Muscle of back (tissue), 11 donors: ENCODE measurements around the gene CCL5. TPM values are rescaled to one million over a fixed set of nuclear protein-coding genes. Genes with fewer than 3 reads are reported as not detected.
A peak's percentile ranks its signal among the peaks of the same experiment; 100 is the strongest.

Experiments
- DNase-seq, 3 donors: peaks; one replicate each; pipeline versions ENCODE4 v3.0.0 to v3.0.0-alpha.2; 2013
- polyA plus RNA-seq, 10 donors: library from polyadenylated mRNA; unstranded; fragments of 120-200 nt; gene quantifications; one replicate each; pipeline ENCODE4 v1.2.1, GENCODE V29; 2013; ENCODE audit not compliant: insufficient read length in 10 of 10

The CCL5 gene
- polyA plus RNA-seq, 10 donors, result 0.41 to 7.3 (median 1.2) TPM

DNA sequence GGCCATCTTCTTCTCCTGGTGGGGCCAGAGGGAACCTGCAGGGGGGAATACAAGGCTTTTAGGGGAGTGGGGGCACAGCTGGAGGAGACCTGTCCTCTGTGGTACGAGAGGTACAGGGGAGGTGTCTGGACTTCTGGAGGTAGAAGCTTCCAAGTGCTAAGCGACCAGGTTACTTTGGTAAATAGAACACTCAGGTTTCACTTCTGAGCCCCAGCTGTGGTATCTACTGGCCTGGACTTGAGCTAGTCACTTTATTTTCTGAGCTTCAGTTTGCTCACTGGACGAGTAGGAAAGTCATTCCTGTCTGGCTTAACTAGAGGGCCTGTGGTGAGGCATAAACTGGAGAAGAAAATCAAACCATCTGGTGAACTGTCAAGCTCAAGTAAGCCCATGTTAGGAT lies 11.4 kb downstream of the CCL5 start, which contains the start of gene HEATR9:
HEATR9 (minus strand) TSS at position 155 of the 400 bp plus-strand sequence; CDS start at position 6, 149 bp downstream.
- DNase-seq, result no peak

DNA sequence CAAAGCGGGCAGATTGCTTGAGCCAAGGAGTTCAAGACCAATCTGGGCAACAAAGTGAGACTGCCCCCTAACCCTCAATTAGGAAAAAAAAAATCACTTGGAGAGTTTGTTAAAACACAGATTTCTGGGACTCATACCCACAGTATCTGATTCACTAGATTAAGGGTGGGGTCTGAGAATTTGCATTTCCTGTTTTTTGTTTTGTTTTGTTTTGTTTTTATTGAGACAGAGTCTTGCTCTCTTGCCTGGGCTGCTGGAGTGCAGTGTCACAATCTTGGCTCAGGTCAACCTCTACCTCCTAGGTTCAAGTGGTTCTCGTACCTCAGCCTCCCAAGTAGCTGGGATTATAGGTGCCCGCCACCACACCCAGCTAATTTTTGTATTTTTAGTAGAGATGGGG lies 12.6 kb downstream of the CCL5 start:
- no peak for DNase-seq

GRCh38 chr17:35866341-35866950 lies 13.7 kb downstream of the CCL5 start:
- no peak for DNase-seq

DNA sequence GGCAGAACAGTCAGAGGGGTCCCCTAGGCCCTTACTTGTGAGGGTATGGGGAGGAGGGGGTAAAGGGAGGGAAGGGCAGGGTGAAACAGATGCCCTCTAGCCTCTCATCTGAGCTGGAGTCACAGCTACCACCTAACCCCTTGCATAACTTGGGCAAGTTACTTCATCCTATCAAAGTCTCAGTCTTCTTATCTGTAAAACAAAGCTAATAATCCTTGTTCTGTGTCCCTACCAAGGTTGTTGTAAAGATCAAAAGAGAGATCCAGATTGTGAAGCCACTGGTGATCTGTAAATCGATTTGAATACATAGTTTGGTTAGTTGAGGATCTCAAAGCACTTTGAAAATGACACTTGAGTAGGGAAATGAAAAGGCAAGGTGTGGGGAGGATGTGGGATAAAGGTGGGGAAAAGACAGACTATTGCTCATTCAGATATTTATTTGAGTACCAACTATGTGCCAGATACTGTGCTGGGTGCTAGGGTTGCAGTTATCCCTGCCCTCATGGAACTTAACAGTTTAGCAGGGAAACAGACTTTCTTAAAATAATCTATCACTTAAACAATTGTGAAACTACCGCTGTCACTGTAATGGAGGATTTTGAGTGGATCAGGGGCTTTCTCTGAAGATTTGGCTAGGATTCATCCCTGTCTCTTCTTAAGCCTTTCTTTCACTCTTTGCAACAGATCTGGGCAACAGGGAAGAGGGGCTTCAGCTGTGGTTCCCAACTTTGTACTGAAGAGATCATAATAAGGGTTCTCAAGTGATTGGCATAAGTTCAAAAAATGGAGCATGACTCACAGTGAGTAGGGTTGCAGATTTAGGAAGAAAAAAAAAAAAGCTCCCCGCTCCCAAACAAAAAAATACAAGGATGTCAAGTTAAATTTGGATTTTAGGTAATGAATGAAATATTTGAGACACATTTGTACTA lies 14.5 kb downstream of the CCL5 start:
- DNase-seq, result peak in 1 of 3 donors; percentile 9

DNA sequence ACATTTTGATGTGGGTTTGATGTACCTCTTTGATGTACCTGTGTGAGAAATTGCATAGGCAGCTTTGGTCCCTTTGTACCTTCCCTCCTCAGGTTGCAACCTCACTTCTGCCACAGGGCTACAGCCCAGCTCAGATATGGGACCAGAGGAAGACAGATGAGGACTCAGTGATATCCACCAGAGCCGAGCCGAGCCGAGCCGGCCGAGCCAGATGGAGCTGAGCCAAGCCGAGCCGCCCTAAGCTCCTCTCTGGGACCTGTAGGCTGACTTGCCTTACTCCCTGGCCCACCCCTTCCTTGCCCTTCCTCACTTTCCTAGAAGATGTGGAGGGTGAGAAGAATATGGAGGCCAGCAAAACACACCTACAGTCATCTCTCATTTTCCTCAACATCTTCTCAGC lies 15.3 kb downstream of the CCL5 start:
- DNase-seq, result no peak

- no peak for DNase-seq
Observed at GRCh38 chr17:35856603-35857002, 23.6 kb downstream of the CCL5 start.

DNA sequence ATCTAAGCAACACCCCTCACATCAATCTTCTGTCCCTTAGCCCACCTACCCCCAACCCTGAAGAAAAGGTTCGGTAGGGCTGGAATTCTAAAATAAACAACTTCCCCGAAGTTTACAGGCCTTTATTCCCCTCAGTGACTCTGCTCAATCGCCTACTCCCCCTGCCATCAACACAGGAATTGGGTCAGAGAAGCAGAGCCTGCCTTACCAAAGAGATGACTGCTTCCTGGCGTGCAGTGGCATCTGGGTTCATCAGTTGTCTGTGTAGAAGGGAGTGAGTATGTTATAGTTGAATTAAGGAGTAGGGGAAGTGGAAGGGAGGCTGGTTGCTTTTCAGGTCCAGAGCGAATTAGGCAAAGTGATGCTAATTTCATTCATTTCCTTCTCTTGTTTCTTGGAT lies 24.2 kb downstream of the CCL5 start:
- DNase-seq, result no peak

DNA sequence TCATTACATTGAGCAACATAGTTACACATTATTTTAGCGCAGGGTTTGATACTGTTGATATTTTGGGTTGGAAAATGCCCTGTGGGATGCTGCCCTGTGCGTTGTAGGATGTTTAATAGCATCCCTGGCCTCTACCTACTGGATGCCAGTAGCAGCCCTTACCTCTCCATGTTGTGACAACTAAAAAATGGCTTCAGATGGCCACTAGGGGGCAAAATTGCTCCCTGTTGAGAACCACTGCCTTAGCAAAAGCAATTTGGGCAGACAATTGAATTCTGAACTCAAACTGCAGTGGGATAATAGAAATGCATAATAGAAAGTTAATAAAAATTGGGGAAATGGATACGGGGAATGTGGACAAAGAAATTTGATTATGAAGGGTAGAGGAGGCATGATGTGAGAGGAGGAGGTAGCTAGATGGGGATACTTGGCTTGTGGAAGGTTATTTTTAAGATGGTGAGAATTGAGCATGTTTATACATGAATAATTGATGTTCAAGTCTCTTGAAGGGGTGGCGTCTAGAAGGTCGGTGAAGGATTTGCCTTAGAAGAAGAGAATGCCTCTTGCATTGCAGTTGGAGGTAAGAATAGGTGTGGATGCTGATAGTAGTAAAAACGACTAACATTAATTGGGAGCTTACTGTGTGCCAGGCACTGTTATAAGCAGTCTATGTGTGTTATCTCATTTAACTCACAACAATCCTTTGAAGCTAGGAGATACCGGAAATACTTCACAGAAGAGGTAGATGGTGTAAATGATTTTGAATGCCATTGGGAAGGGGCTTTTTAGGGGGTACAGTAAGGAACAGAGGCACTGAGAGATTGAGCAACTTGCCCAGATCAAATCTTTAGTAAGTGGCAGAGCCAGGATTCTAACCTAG lies 30.5 kb downstream of the CCL5 start:
- DNase-seq, result peak; percentile 30 to 61 (median 39)

DNA sequence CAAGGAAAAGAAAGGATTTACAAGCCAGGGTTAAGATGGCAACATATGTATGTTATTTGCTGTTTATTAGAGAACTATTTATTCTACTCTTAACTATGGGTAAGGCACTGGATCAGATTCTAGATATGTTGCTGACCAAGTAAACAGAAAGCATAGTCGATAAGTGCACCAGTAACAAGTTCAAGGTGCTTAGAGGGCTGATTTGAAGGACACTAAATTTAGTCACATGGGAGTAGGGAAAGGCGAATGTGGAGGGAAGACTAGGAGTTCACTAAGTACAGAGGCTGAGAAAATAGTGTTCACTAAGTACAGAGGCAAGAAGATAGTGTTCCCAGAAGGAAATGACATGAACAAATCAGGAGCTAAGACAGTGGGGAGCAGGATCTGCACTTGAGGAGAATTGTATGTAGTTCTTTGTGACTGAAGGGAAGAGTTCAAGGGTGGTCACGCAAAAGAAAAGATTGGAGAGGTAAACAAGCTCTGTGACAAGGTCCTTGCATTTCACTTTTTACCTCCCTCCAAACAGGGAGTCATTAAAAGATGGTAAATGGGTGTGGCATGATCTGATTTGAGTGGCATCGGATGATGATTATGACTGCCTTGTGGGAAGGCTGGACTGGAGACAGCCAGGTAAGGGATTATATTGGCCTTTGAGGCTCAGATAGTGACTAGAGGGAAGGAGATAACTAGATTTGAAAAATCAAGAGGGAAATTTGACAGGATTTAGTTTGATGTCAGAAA lies 32.4 kb downstream of the CCL5 start:
- no peak for DNase-seq

DNA sequence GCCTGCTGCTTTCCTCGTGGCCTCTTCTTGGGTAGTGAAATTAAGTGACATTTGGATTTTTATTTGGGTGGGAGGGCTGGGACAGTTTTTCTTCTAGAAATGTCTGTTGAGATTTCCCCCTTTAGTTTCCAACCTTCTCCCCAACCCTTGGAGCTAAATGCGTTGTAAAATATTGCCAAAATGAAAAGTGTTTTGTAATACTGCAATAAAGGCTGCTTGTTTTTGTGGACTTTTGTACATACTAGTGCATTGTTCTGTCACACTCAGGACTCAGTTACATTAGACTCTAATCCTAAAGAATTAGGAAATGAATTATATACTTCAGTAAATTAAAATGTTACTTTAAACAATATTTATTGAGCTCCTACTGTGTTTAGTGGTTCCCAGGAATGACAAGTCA lies 33.2 kb downstream of the CCL5 start:
- DNase-seq, result no peak

- DNase-seq, result no peak
Observed at GRCh38 chr17:35846055-35846809, 33.9 kb downstream of the CCL5 start.

GRCh38 chr17:35844547-35844946 lies 35.6 kb downstream of the CCL5 start:
- no peak for DNase-seq

DNA sequence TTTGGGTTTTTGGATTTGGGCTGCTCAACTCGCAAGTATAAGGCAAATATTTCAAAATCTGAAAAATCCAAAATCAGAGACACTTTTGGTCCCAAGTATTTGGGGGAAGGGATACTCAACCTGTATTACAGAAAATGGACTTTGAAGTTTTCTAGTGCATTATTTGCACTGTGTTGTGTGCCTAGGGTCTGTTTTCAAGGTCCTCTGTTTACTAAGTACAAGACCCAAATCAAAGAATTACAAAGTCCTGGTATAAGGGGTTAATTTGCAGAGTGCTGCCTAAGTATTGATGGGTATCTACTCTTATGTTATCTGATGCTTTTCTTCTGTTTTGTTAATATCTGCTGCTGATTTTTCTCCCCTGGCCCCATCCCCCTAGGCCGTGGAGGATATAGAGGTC lies 36.5 kb downstream of the CCL5 start:
- no peak for DNase-seq

DNA sequence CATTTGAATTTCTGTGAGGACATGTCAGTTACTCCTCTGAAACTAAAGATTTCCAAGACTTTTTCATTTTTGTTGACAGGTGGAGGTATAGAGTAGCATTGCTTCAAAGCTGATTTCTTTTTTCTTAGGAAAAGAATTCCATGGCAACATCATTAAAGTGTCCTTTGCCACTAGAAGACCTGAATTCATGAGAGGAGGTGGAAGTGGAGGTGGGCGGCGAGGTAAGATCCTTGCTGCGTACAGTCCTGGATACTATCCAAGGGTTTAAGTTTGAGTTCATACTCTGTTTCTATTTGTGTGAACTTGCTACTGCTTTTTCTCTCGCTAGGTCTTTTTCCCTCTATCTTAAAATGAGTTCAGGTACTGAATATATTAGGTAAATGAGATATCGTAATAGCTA lies 37.9 kb downstream of the CCL5 start:
- no peak for DNase-seq

GRCh38 chr17:35841505-35841904 lies 38.7 kb downstream of the CCL5 start:
- DNase-seq, result no peak

GRCh38 chr17:35841101-35841500 lies 39.1 kb downstream of the CCL5 start:
- no peak for DNase-seq

DNA sequence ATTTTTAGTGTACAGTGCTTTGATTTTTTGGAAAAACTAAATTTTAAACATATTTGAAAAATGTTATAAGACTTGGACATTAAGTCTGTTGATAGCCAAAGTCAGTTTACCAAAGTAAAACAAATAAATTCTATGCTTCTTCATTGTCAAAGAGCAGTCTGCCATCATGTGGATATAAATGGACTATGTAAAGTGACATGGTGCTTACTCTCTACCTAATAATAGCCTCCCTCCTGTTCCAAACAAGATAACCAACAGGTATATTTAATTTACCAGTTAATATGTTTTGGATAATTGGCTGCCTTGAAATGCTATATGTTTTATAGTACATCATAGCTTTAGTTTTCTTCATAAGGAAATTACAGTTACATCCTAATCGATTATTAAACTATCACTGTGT lies 55.0 kb downstream of the CCL5 start:
- DNase-seq, result no peak
